Lower leg skin (tissue), 3 donors: Measurements from ENCODE around the gene FSD1.

ENCODE experiments used
- CTCF ChIP-seq, 3 donors: fragments of 450-650 bp; IDR thresholded peaks; one replicate each; pipeline ENCODE4 v1.5.1; 2016; ENCODE audit warnings: antibody characterized with exemption in 3 of 3, mild to moderate bottlenecking in 3 of 3, moderate library complexity in 2 of 3
- POLR2A ChIP-seq, 2 donors: fragments of 450-650 bp; IDR thresholded peaks; one replicate each; pipeline ENCODE4 v1.6.1; 2016 to 2017; ENCODE audit warnings: antibody characterized with exemption in 2 of 2, mild to moderate bottlenecking in 1 of 2, moderate library complexity in 1 of 2

- TF ChIP-seq CTCF (IDR thresholded peaks at IDR 0.05) (no peak), POLR2A (IDR thresholded peaks at IDR 0.05) (no peak)
These were observed 59.3 kb downstream of the FSD1 start for GRCh38 chr19:4363571-4364304.
